Activated naive CD4-positive, alpha-beta T cell treated with anti-CD3 and anti-CD28 coated beads, Interleukin-2, amount 50 U/mL, for 24 hours (primary cell): ENCODE data around the gene TICRR.

Experiments used
- H3K27ac Mint-ChIP-seq: one replicate; pipeline ENCODE4 v1.8.0; 2021; ENCODE audit warnings: mild to moderate bottlenecking, mixed read lengths
- H3K27me3 Mint-ChIP-seq: one replicate; pipeline ENCODE4 v1.8.0; 2021; ENCODE audit warnings: mixed read lengths
- H3K36me3 Mint-ChIP-seq: one replicate; pipeline ENCODE4 v1.8.0; 2021; ENCODE audit warnings: mixed read lengths
- H3K4me1 Mint-ChIP-seq: one replicate; pipeline ENCODE4 v1.8.0; 2021; ENCODE audit warnings: mixed read lengths
- H3K4me3 Mint-ChIP-seq: one replicate; pipeline ENCODE4 v1.8.0; 2021; ENCODE audit warnings: mild to moderate bottlenecking, mixed read lengths
- H3K9me3 Mint-ChIP-seq: one replicate; pipeline ENCODE4 v1.8.0; 2021; ENCODE audit warnings: mixed read lengths

Gene TICRR

GRCh38 chr15:89667706-89667960 is 92.4 kb downstream of the TICRR start:
- Mint-ChIP-seq H3K27me3 (peaks cover 14% of the 10 kb centered on the region), H3K9me3 (no peaks in the 10 kb centered on the region), H3K36me3 (peaks cover 3% of the 10 kb centered on the region), H3K27ac (peak overlapping the region; percentile 84), H3K4me3 (no peak overlapping the region), H3K4me1 (no peaks in the 10 kb centered on the region)

- H3K4me3 Mint-ChIP-seq: no peak overlapping the region
- H3K9me3 Mint-ChIP-seq: no peaks in the 10 kb centered on the region
- peaks cover 12% of the 10 kb centered on the region for H3K27me3 Mint-ChIP-seq
- H3K36me3 Mint-ChIP-seq: peaks cover 3% of the 10 kb centered on the region
- H3K27ac Mint-ChIP-seq: no peak overlapping the region
- H3K4me1 Mint-ChIP-seq: no peaks in the 10 kb centered on the region
These were observed 92.9 kb downstream of the TICRR start for GRCh38 chr15:89668171-89668570.

GRCh38 chr15:89669309-89669865 is 94.1 kb downstream of the TICRR start:
- Mint-ChIP-seq H3K4me1 (no peaks in the 10 kb centered on the region), H3K9me3 (no peaks in the 10 kb centered on the region), H3K27ac (no peak overlapping the region), H3K4me3 (no peak overlapping the region), H3K36me3 (peaks cover 6% of the 10 kb centered on the region), H3K27me3 (peaks cover 10% of the 10 kb centered on the region)

- peaks cover 6% of the 10 kb centered on the region for H3K36me3 Mint-ChIP-seq
- no peak overlapping the region for H3K27ac Mint-ChIP-seq
- no peaks in the 10 kb centered on the region for H3K4me1 Mint-ChIP-seq
- H3K9me3 Mint-ChIP-seq: no peaks in the 10 kb centered on the region
- no peak overlapping the region for H3K4me3 Mint-ChIP-seq
- peaks cover 5% of the 10 kb centered on the region for H3K27me3 Mint-ChIP-seq
These were observed 94.7 kb downstream of the TICRR start for GRCh38 chr15:89669941-89670340.

- Mint-ChIP-seq H3K4me1 (no peaks in the 10 kb centered on the region), H3K9me3 (no peaks in the 10 kb centered on the region), H3K27ac (no peak overlapping the region), H3K27me3 (peaks cover 4% of the 10 kb centered on the region), H3K4me3 (no peak overlapping the region), H3K36me3 (peaks cover 6% of the 10 kb centered on the region)
These were observed 95.8 kb downstream of the TICRR start for GRCh38 chr15:89670971-89671560.

DNA sequence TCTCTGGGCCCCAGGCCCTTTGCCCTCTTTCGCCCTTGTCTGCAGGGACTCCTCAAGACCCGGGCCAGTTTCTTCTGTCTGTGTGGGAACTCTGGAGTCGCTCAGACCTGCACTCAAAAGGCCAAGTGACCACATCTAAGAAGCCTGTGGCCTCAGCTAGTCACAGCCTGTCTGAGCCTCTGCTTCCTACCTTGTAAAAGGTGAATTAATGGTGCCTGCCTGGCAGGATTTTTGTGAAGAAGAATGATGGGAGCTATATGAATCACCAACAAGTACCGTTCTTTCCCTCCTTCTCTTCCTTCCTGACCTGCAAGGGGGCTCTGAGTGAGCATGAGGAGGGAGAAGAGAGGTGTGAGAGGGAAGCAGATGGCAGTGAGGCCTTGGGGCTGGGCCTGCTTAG is 96.4 kb downstream of the TICRR start:
- Mint-ChIP-seq H3K4me3 (no peak overlapping the region), H3K36me3 (peaks cover 6% of the 10 kb centered on the region), H3K4me1 (no peaks in the 10 kb centered on the region), H3K9me3 (no peaks in the 10 kb centered on the region), H3K27me3 (peaks cover 3% of the 10 kb centered on the region), H3K27ac (no peak overlapping the region)

GRCh38 chr15:89672221-89673164 is 97.2 kb downstream of the TICRR start:
- Mint-ChIP-seq H3K4me1 (no peaks in the 10 kb centered on the region), H3K9me3 (no peaks in the 10 kb centered on the region), H3K4me3 (no peak overlapping the region), H3K36me3 (peaks cover 6% of the 10 kb centered on the region), H3K27ac (no peak overlapping the region), H3K27me3 (peaks cover 3% of the 10 kb centered on the region)

GRCh38 chr15:89673165-89673512 is 97.9 kb downstream of the TICRR start:
- Mint-ChIP-seq H3K4me3 (no peak overlapping the region), H3K27ac (no peak overlapping the region), H3K9me3 (no peaks in the 10 kb centered on the region), H3K36me3 (peaks cover 4% of the 10 kb centered on the region), H3K27me3 (peaks cover under 1% of the 10 kb centered on the region), H3K4me1 (no peaks in the 10 kb centered on the region)

- H3K4me1 Mint-ChIP-seq: no peaks in the 10 kb centered on the region
- H3K4me3 Mint-ChIP-seq: no peak overlapping the region
- H3K27me3 Mint-ChIP-seq: no peaks in the 10 kb centered on the region
- no peak overlapping the region for H3K27ac Mint-ChIP-seq
- peaks cover 3% of the 10 kb centered on the region for H3K36me3 Mint-ChIP-seq
- no peaks in the 10 kb centered on the region for H3K9me3 Mint-ChIP-seq
These were observed 99.3 kb downstream of the TICRR start for GRCh38 chr15:89674526-89674925.

DNA sequence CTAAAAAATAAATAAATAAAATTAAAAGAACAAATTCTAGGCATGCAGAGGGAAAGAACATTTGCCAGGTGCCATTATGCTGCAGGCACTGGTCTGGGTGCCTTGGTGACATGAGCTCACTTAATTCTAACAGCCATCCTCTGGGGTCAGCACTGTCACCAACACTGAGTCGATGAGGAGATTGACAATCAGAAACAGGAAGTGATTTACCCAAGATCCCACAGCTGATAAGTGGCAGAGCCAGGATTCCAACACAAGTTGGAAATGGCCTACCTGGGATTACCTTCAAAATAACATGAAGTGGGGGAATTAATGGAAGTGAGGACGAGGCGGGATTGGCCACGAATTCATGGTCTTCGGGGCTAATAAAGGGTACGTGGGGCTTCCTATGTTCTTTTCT is 100.3 kb downstream of the TICRR start:
- Mint-ChIP-seq H3K9me3 (no peaks in the 10 kb centered on the region), H3K36me3 (peaks cover 5% of the 10 kb centered on the region), H3K4me1 (no peaks in the 10 kb centered on the region), H3K27me3 (no peaks in the 10 kb centered on the region), H3K27ac (no peak overlapping the region), H3K4me3 (no peak overlapping the region)

DNA sequence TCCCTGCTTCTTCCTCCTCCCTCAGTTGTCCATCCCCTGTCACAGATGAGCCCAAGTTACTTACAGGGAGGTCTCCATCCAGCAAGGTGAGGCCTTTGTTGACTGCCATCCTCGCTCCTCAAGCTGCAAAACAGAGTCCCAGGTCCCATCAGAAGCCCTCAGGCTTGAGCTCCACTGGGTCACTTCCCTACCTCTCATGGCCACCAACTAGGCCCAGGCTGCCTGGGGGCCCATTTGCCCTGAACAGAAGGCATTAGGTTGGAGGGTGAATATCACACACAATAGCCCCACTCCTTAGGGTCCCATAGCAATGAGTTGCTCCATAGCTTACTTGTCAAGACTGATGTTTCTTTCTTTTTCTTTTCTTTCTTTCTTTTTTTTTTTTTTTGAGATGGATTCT is 102.1 kb downstream of the TICRR start:
- Mint-ChIP-seq H3K27ac (no peak overlapping the region), H3K4me3 (no peak overlapping the region), H3K27me3 (no peaks in the 10 kb centered on the region), H3K4me1 (no peaks in the 10 kb centered on the region), H3K36me3 (peaks cover 5% of the 10 kb centered on the region), H3K9me3 (no peaks in the 10 kb centered on the region)
